Testis (tissue), 2 donors: ENCODE results near the gene EDIL3.
"Not testable (repeated sequence)": the region's sequence is repeated elsewhere in the genome, so short reads cannot be mapped to it uniquely, and the experiment has no call there.

Experiments
- CTCF ChIP-seq, 3 experiments: fragments of 450-650 bp in 2 of 3; fragments of 200-600 bp in 1 of 3; sonication (generic) in 1 of 3; IDR thresholded peaks; one replicate each; pipeline ENCODE4 v1.5.1; 2016 to 2019; ENCODE audit warnings: antibody characterized with exemption in 3 of 3, mild to moderate bottlenecking in 2 of 3, moderate library complexity in 1 of 3
- POLR2A ChIP-seq: fragments of 450-650 bp; IDR thresholded peaks from one replicate; pipeline ENCODE4 v1.6.1; 2017; ENCODE audit warnings: antibody characterized with exemption, mild to moderate bottlenecking, moderate library complexity

- TF ChIP-seq POLR2A; CTCF (IDR thresholded peaks at IDR 0.05): not testable (repeated sequence)
Observed at GRCh38 chr5:84297641-84298040, 87.0 kb downstream of the EDIL3 start.
